Thoracic aorta (tissue), 2 donors: ENCODE measurements around the gene UBXN6. TPM values are rescaled to one million over a fixed set of nuclear protein-coding genes. Genes with fewer than 3 reads are reported as not detected.

ENCODE experiments used
- ATAC-seq: fragments of 150-250 bp; one replicate; pipeline ENCODE4 v1.8.0; 2017; ENCODE audit warnings: low read depth; ENCODE audit not compliant: insufficient number of reproducible peaks, low FRiP score
- DNase-seq: peaks from one replicate; pipeline ENCODE4 v3.0.0-alpha.2; 2020; ENCODE audit warnings: low spot score
- H3K27ac ChIP-seq, 2 donors: fragments of 200-600 bp; sonication (generic); 1 replicate in 1 of 2; 2 replicates in 1 of 2; pipeline ENCODE4 v1.5.1; 2016; ENCODE audit warnings: mild to moderate bottlenecking in 2 of 2, moderate library complexity in 2 of 2
- H3K27me3 ChIP-seq: fragments of 200-600 bp; sonication (generic); replicated peaks from 2 replicates; pipeline ENCODE4 v1.6.0; 2016; ENCODE audit warnings: mild to moderate bottlenecking; ENCODE audit not compliant: insufficient read depth
- H3K36me3 ChIP-seq: fragments of 200-600 bp; sonication (generic); one replicate; pipeline ENCODE4 v1.5.1; 2016
- H3K4me1 ChIP-seq, 2 donors: fragments of 200-600 bp; sonication (generic); 1 replicate in 1 of 2; 2 replicates in 1 of 2; pipeline versions ENCODE4 v1.5.1 to v1.6.0; 2016; ENCODE audit warnings: low read depth in 2 of 2, mild to moderate bottlenecking in 1 of 2; ENCODE audit not compliant: control insufficient read depth in 1 of 2
- H3K4me3 ChIP-seq: fragments of 200-600 bp; sonication (generic); 2 replicates; pipeline ENCODE4 v1.5.1; 2016; ENCODE audit warnings: mild to moderate bottlenecking
- H3K9me3 ChIP-seq: fragments of 200-600 bp; sonication (generic); 2 replicates; pipeline ENCODE4 v1.5.1; 2016
- total RNA-seq, 2 donors: library from RNA; depleted of rRNA; stranded (reverse); fragments of >200 nt; gene quantifications; one replicate each; pipeline versions ENCODE4 v1.1.0 to v1.2.3, GENCODE V29; 2016
- TF ChIP-seq, protein P1 (sequence below): fragments of 200-600 bp; sonication (generic); IDR thresholded peaks from one replicate; pipeline ENCODE4 v1.5.1; 2019; ENCODE audit warnings: antibody characterized with exemption

Gene UBXN6
- total RNA-seq, 2 donors from 2014 or later = 51.1 to 68.5 TPM

DNA sequence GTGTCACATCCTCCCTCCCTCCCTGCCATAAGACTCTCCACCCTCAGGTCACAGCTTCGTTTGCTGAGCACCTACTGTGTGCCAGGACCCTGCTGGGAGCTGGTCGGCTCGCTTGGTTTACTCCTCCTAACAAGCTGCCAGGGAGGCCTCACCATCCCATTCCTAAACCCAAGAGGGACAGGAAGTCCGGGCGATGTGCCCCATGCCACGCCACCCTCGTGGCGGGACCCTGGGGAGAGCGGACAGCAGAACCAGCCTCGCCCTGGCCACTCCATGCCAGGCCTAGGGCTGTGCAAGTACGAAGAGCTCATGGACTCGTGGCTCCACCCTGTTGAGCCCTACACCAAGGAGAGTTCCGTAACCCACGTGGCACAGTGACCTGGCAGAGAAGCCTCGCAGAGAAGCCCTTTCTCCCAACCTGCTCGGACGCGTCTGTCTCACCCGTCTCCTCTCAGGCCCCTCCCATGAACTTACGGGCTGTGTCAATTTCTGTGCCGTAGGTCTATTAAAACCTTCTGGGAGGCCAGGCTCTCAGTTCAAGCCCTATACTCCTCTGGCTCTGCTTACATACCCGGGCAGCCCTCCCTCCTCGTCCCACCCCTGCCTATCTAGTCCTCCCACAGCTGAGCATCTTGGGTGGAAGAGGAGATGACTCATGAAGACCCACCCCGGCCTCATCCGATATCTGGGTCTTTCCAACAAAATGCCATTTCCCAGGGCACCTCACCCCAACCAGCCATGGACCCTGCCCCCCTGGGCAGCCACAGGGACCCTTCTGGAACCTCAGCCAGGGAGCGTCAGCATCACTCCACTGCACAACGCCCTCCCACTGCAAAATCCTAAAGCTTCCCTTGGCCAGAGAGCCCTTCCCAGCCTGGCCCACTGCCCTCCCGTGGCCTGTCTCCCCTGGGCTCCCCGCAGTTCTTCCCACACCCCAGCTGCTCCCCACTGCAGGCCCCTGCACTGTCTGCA, 2.6 kb downstream of the UBXN6 start:
- TF ChIP-seq, protein P1, sequence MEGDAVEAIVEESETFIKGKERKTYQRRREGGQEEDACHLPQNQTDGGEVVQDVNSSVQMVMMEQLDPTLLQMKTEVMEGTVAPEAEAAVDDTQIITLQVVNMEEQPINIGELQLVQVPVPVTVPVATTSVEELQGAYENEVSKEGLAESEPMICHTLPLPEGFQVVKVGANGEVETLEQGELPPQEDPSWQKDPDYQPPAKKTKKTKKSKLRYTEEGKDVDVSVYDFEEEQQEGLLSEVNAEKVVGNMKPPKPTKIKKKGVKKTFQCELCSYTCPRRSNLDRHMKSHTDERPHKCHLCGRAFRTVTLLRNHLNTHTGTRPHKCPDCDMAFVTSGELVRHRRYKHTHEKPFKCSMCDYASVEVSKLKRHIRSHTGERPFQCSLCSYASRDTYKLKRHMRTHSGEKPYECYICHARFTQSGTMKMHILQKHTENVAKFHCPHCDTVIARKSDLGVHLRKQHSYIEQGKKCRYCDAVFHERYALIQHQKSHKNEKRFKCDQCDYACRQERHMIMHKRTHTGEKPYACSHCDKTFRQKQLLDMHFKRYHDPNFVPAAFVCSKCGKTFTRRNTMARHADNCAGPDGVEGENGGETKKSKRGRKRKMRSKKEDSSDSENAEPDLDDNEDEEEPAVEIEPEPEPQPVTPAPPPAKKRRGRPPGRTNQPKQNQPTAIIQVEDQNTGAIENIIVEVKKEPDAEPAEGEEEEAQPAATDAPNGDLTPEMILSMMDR = no peak
- H3K4me1 ChIP-seq = peaks cover 15 to 16% of the 10 kb centered on the region in 2 donors
- no peaks in the 10 kb centered on the region for H3K27me3 ChIP-seq
- peaks cover 36% of the 10 kb centered on the region for H3K36me3 ChIP-seq
- H3K27ac ChIP-seq = no peak overlapping the region
- H3K4me3 ChIP-seq = no peak overlapping the region
- H3K9me3 ChIP-seq = no peaks in the 10 kb centered on the region
- DNase-seq = no peak
- no peak for ATAC-seq

- Histone ChIP-seq H3K4me3 (no peak overlapping the region), H3K27ac (no peak overlapping the region), H3K36me3 (peaks cover 42% of the 10 kb centered on the region), H3K4me1 (peaks cover 18 to 29% of the 10 kb centered on the region in 2 donors), H3K27me3 (no peaks in the 10 kb centered on the region), H3K9me3 (no peaks in the 10 kb centered on the region)
- DNase-seq (no peak), ATAC-seq (no peak)
- TF ChIP-seq, protein P1 = no peak
These were observed 4.1 kb downstream of the UBXN6 start for GRCh38 chr19:4453232-4454179.

DNA sequence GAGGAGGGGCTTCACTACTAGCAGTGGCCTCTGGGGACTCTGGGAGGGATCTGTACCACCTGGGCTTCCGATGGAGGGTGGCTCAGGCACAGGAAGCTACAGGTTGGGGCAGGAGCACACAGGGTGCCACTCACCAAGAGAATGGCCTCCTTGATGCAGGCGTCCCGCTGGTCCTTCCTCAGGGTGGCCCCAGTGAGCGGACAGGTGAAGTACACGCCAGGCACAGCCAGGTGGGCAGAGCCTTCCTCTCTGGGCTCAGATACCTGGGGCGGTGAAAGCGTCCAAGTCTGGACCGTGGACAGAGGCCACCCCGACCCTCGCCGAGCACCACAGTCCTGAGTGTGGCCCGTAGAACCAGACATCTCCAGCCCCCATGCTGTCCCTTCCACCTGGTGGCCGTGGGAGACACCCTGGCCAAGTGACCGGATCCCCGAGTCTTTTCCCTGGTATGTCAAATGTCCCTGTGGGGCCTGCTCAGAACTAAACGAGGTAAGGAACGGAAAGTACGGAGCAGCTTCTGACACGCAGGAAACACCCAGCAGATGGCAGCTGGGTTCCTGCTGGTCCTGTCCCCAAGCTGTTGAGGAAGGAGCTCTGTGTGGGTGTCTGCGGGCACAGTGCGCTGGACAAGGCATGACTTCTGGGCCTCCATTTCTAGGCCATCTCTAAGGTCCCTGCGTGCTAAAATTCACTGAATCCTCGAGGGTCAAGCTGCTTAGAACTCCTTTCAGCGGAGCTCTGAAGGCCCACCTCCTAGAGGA, 5.2 kb downstream of the UBXN6 start:
- no peaks in the 10 kb centered on the region for H3K27me3 ChIP-seq
- DNase-seq = no peak
- no peak overlapping the region for H3K4me3 ChIP-seq
- peaks cover 14 to 30% of the 10 kb centered on the region in 2 donors for H3K4me1 ChIP-seq
- no peak for ATAC-seq
- no peaks in the 10 kb centered on the region for H3K9me3 ChIP-seq
- TF ChIP-seq, protein P1 = no peak
- no peak overlapping the region for H3K27ac ChIP-seq
- peaks cover 53% of the 10 kb centered on the region for H3K36me3 ChIP-seq

DNA sequence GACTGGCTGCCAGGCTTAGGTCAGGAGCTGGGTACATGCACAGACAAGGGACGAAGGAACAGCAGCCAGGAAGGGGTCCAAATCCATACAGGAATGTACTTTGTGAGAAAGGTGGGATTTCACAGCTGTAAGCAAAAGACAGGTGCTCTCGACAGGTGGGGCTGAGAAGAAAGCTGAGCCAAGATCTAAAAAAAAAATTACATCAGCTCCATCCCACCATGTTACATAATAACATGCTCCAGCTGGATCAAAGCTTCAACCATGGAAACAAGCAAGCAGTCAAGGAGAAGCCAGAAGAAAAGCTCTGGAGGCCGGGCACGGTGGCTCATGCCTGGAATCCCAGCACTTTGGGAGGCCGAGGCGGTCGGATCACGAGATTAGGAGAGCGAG, 8.0 kb downstream of the UBXN6 start:
- H3K36me3 ChIP-seq = peaks cover 80% of the 10 kb centered on the region
- peak overlapping the region; percentile 4 to 38 for H3K27ac ChIP-seq
- no peak for DNase-seq
- TF ChIP-seq, protein P1 = no peak
- ATAC-seq = no peak
- no peaks in the 10 kb centered on the region for H3K27me3 ChIP-seq
- peaks cover 3 to 15% of the 10 kb centered on the region in 2 donors for H3K4me1 ChIP-seq
- H3K9me3 ChIP-seq = no peaks in the 10 kb centered on the region
- H3K4me3 ChIP-seq = no peak overlapping the region
